ENCODE data around the gene NCOR1. TPM values are rescaled to one million over a fixed set of nuclear protein-coding genes. Genes with fewer than 3 reads are reported as not detected.

Gene NCOR1
- total and polyA plus RNA-seq, 2 of the 13 experiments (the other 11 are each of a cell fraction or from before 2014, with no cell fraction given), result 57.0 to 71.7 TPM

- TF ChIP-seq ZNF609 (CRISPR knock-in tag; IDR thresholded peaks at IDR 0.05; ENCODE audit: borderline replicate concordance) (no peak), TFAP4 (IDR thresholded peaks at IDR 0.05; ENCODE audit: borderline replicate concordance, low read depth) (no peak), SRSF9 (IDR thresholded peaks at IDR 0.05; ENCODE audit: borderline replicate concordance, insufficient read depth, low read depth, low read length, poor library complexity, severe bottlenecking) (no peak), ATAD3A (CRISPR knock-in tag; IDR thresholded peaks at IDR 0.05) (no peak), CCAR2 (optimal IDR thresholded peaks at IDR 0.05; ENCODE audit: low read depth, low read length) (no peak), GATAD2A (CRISPR knock-in tag; IDR thresholded peaks at IDR 0.05) (peak; percentile 69), NFYB (CRISPR knock-in tag; IDR thresholded peaks at IDR 0.05) (no peak), JUN (CRISPR knock-in tag; IDR thresholded peaks at IDR 0.05) (no peak), ARNTL (CRISPR knock-in tag; IDR thresholded peaks at IDR 0.05) (no peak), MAZ (IDR thresholded peaks at IDR 0.05; ENCODE audit: borderline replicate concordance, low read depth, low read length) (no peak), MAZ (CRISPR knock-in tag; IDR thresholded peaks at IDR 0.05; ENCODE audit: low read depth) (no peak), U2AF2 (IDR thresholded peaks at IDR 0.05; ENCODE audit: low read depth, low read length) (no peak), ZNF790 (CRISPR knock-in tag; IDR thresholded peaks at IDR 0.05; ENCODE audit: borderline replicate concordance) (no peak), ZBTB40 (IDR thresholded peaks at IDR 0.05) (no peak), ZBTB40 (CRISPR knock-in tag; IDR thresholded peaks at IDR 0.05) (no peak), ZNF547 (CRISPR knock-in tag; IDR thresholded peaks at IDR 0.05) (no peak), CBFB (CRISPR knock-in tag; IDR thresholded peaks at IDR 0.05) (no peak)
Observed at GRCh38 chr17:16171613-16172012, 43.7 kb downstream of the NCOR1 start (continued).
